Measurements from ENCODE around the gene PARP9. TPM values are rescaled to one million over a fixed set of nuclear protein-coding genes. Genes with fewer than 3 reads are reported as not detected.

Gene PARP9
- total RNA-seq, 1 donor: 33.3 TPM

- Histone ChIP-seq H3K27ac (ENCODE audit: low read depth, low read length) (no peak overlapping the region), H3K79me2 (ENCODE audit: insufficient read depth, low read length) (peaks cover 74% of the 10 kb centered on the region), H3K4me2 (ENCODE audit: insufficient read depth, low read length) (no peak overlapping the region), H3K4me3 (ENCODE audit: insufficient read depth, low read length) (no peak overlapping the region), H4K20me1 (ENCODE audit: insufficient read depth, low read length) (peaks cover 49% of the 10 kb centered on the region), H3K4me1 (ENCODE audit: insufficient read depth, low read length) (peaks cover 33% of the 10 kb centered on the region), H2AFZ (ENCODE audit: low read length) (no peak overlapping the region), H3K9me3 (ENCODE audit: low read depth, low read length) (no peaks in the 10 kb centered on the region), H3K27me3 (ENCODE audit: insufficient read depth, low read length) (no peaks in the 10 kb centered on the region), H3K36me3 (ENCODE audit: insufficient read depth, low read length) (peaks cover 12% of the 10 kb centered on the region)
- DNase-seq (ENCODE audit: insufficient read length, low spot score, missing footprints): no peak
- TF ChIP-seq, protein P1, sequence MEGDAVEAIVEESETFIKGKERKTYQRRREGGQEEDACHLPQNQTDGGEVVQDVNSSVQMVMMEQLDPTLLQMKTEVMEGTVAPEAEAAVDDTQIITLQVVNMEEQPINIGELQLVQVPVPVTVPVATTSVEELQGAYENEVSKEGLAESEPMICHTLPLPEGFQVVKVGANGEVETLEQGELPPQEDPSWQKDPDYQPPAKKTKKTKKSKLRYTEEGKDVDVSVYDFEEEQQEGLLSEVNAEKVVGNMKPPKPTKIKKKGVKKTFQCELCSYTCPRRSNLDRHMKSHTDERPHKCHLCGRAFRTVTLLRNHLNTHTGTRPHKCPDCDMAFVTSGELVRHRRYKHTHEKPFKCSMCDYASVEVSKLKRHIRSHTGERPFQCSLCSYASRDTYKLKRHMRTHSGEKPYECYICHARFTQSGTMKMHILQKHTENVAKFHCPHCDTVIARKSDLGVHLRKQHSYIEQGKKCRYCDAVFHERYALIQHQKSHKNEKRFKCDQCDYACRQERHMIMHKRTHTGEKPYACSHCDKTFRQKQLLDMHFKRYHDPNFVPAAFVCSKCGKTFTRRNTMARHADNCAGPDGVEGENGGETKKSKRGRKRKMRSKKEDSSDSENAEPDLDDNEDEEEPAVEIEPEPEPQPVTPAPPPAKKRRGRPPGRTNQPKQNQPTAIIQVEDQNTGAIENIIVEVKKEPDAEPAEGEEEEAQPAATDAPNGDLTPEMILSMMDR (IDR thresholded peaks at IDR 0.05; ENCODE audit: extremely low read depth, low read depth, low read length): no peak
Measured at GRCh38 chr3:122496508-122496907, 67.6 kb downstream of the PARP9 start.

DNA sequence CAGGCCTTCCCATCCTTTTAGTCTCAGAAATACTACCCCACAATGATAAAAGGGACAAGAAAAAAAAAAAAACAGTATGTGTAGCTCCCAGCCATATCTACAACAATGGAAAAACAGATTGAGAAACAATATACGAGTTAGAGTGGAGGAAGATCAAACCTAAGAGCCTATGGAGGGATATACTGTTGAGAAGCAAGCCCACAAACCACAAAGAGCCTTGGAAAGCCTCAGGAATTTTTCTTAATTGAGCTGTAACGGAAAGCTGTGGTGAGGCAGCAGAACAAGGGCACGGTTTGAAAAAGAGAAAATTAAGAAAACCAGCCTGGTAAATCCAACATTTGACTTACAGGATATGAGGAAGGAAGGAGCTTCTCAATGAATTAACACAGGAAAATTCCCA lies 70.8 kb downstream of the PARP9 start:
- peaks cover 33% of the 10 kb centered on the region for H3K4me1 ChIP-seq (ENCODE audit: insufficient read depth, low read length)
- H2AFZ ChIP-seq (ENCODE audit: low read length): no peak overlapping the region
- peak overlapping the region; percentile 52 for H3K27ac ChIP-seq (ENCODE audit: low read depth, low read length)
- H3K4me3 ChIP-seq (ENCODE audit: insufficient read depth, low read length): no peak overlapping the region
- no peaks in the 10 kb centered on the region for H3K9me3 ChIP-seq (ENCODE audit: low read depth, low read length)
- peaks cover 73% of the 10 kb centered on the region for H3K79me2 ChIP-seq (ENCODE audit: insufficient read depth, low read length)
- TF ChIP-seq, protein P1 (IDR thresholded peaks at IDR 0.05; ENCODE audit: extremely low read depth, low read depth, low read length): no peak
- peaks cover 40% of the 10 kb centered on the region for H4K20me1 ChIP-seq (ENCODE audit: insufficient read depth, low read length)
- DNase-seq (ENCODE audit: insufficient read length, low spot score, missing footprints): peak; percentile 79
- peaks cover 18% of the 10 kb centered on the region for H3K36me3 ChIP-seq (ENCODE audit: insufficient read depth, low read length)
- no peaks in the 10 kb centered on the region for H3K27me3 ChIP-seq (ENCODE audit: insufficient read depth, low read length)
- peak overlapping the region; percentile 47 for H3K4me2 ChIP-seq (ENCODE audit: insufficient read depth, low read length)

GRCh38 chr3:122488262-122488973 lies 75.7 kb downstream of the PARP9 start:
- Histone ChIP-seq H3K4me3 (ENCODE audit: insufficient read depth, low read length) (no peak overlapping the region), H3K4me1 (ENCODE audit: insufficient read depth, low read length) (peaks cover 20% of the 10 kb centered on the region), H3K9me3 (ENCODE audit: low read depth, low read length) (no peaks in the 10 kb centered on the region), H3K4me2 (ENCODE audit: insufficient read depth, low read length) (no peak overlapping the region), H3K27ac (ENCODE audit: low read depth, low read length) (no peak overlapping the region), H3K27me3 (ENCODE audit: insufficient read depth, low read length) (no peaks in the 10 kb centered on the region), H3K36me3 (ENCODE audit: insufficient read depth, low read length) (peaks cover 15% of the 10 kb centered on the region), H4K20me1 (ENCODE audit: insufficient read depth, low read length) (peaks cover 44% of the 10 kb centered on the region), H3K79me2 (ENCODE audit: insufficient read depth, low read length) (peaks cover 81% of the 10 kb centered on the region), H2AFZ (ENCODE audit: low read length) (no peak overlapping the region)
- no peak for DNase-seq (ENCODE audit: insufficient read length, low spot score, missing footprints)
- TF ChIP-seq, protein P1 (IDR thresholded peaks at IDR 0.05; ENCODE audit: extremely low read depth, low read depth, low read length): no peak

DNA sequence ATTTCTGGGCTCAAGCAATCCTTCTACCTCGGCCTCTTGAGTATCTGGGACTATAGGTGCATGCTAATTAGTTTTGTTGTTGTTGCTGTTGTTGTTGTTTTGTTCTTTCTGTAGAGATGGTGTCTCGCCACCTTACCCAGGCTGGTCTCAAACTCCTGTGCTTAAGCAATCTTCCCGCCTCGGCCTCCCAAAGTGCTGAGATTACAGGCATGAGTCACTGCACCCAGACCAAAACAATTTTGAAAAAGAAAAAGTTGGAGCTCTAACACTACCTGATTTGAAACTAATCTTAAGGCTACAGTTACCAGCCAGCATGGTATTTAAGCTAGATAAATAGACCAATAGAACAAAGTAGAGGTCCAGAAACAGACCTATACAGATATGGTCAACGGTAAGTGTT lies 79.1 kb downstream of the PARP9 start:
- H3K27me3 ChIP-seq (ENCODE audit: insufficient read depth, low read length): no peaks in the 10 kb centered on the region
- no peak overlapping the region for H3K4me2 ChIP-seq (ENCODE audit: insufficient read depth, low read length)
- no peak for DNase-seq (ENCODE audit: insufficient read length, low spot score, missing footprints)
- peaks cover 20% of the 10 kb centered on the region for H3K4me1 ChIP-seq (ENCODE audit: insufficient read depth, low read length)
- no peak overlapping the region for H3K27ac ChIP-seq (ENCODE audit: low read depth, low read length)
- TF ChIP-seq, protein P1 (IDR thresholded peaks at IDR 0.05; ENCODE audit: extremely low read depth, low read depth, low read length): no peak
- H3K9me3 ChIP-seq (ENCODE audit: low read depth, low read length): no peaks in the 10 kb centered on the region
- peaks cover 88% of the 10 kb centered on the region for H3K79me2 ChIP-seq (ENCODE audit: insufficient read depth, low read length)
- H3K4me3 ChIP-seq (ENCODE audit: insufficient read depth, low read length): no peak overlapping the region
- H4K20me1 ChIP-seq (ENCODE audit: insufficient read depth, low read length): peaks cover 32% of the 10 kb centered on the region
- H3K36me3 ChIP-seq (ENCODE audit: insufficient read depth, low read length): peaks cover 1% of the 10 kb centered on the region
- no peak overlapping the region for H2AFZ ChIP-seq (ENCODE audit: low read length)
